GM12864 (cell line): ENCODE data around the gene TOLLIP.

ENCODE experiments used
- DNase-seq: peaks from one replicate; pipeline ENCODE4 v3.0.0-alpha.2; 2011; ENCODE audit warnings: low read depth
- H3K4me3 ChIP-seq: 2 replicates; pipeline ENCODE4 v1.5.1; 2011; ENCODE audit warnings: mild to moderate bottlenecking, low read depth, low read length, control low read depth
- CTCF ChIP-seq: IDR thresholded peaks from 2 replicates; pipeline ENCODE4 v1.5.1; 2011; ENCODE audit warnings: low read depth, mild to moderate bottlenecking, moderate library complexity, low read length, control low read depth, inconsistent platforms; ENCODE audit errors: missing control alignments

The TOLLIP gene

GRCh38 chr11:1300569-1301187 is 8.8 kb downstream of the TOLLIP start:
- TF ChIP-seq CTCF = no peak
- H3K4me3 ChIP-seq = no peak overlapping the region
- no peak for DNase-seq

GRCh38 chr11:1300121-1300520 is 9.3 kb downstream of the TOLLIP start:
- no peak overlapping the region for H3K4me3 ChIP-seq
- no peak for DNase-seq
- TF ChIP-seq CTCF = no peak

- H3K4me3 ChIP-seq = no peak overlapping the region
- no peak for TF ChIP-seq CTCF
- DNase-seq = no peak
These were observed 9.8 kb downstream of the TOLLIP start for GRCh38 chr11:1299621-1300020.

- no peak for TF ChIP-seq CTCF
- DNase-seq = no peak
- no peak overlapping the region for H3K4me3 ChIP-seq
These were observed 10.5 kb downstream of the TOLLIP start for GRCh38 chr11:1298695-1299492.

GRCh38 chr11:1297576-1298473 is 11.6 kb downstream of the TOLLIP start:
- no peak for DNase-seq
- TF ChIP-seq CTCF = no peak
- H3K4me3 ChIP-seq = no peak overlapping the region

GRCh38 chr11:1297011-1297575 is 12.3 kb downstream of the TOLLIP start:
- no peak for TF ChIP-seq CTCF
- DNase-seq = no peak
- no peak overlapping the region for H3K4me3 ChIP-seq
